Activated naive CD8-positive, alpha-beta T cell treated with anti-CD3 and anti-CD28 coated beads, Interleukin-2, amount 10 ng/mL, durations not matched to agents 7 days and 5 days (primary cell): ENCODE measurements around the gene GMPR. TPM values are rescaled to one million over a fixed set of nuclear protein-coding genes. Genes with fewer than 3 reads are reported as not detected.
A peak's percentile ranks its signal among the peaks of the same experiment; 100 is the strongest.

ENCODE experiments used
- ATAC-seq: fragments of 150-1000 bp; cut with Tn5 transposase; one replicate; pipeline ENCODE4 v1.10.0; 2021; ENCODE audit warnings: low read depth, moderate library complexity
- POLR2A ChIA-PET: fragments of 350-600 bp; sonication (Branson Sonifier 250); formaldehyde crosslinking; loops from one replicate; lab custom pipeline; 2021; ENCODE audit warnings: antibody characterized with exemption; lab: Charles Lee
- DNase-seq: peaks from one replicate; pipeline ENCODE4 v3.0.0; 2021
- H3K27ac Mint-ChIP-seq: one replicate; pipeline ENCODE4 v1.8.0; 2022; ENCODE audit warnings: mild to moderate bottlenecking, mixed read lengths
- H3K27me3 Mint-ChIP-seq: one replicate; pipeline ENCODE4 v1.8.0; 2022; ENCODE audit warnings: mild to moderate bottlenecking, moderate library complexity, mixed read lengths
- H3K36me3 Mint-ChIP-seq: one replicate; pipeline ENCODE4 v1.8.0; 2021; ENCODE audit warnings: mild to moderate bottlenecking, mixed read lengths
- H3K4me1 Mint-ChIP-seq: one replicate; pipeline ENCODE4 v1.8.0; 2021; ENCODE audit warnings: mixed read lengths
- H3K4me3 Mint-ChIP-seq: one replicate; pipeline ENCODE4 v1.8.0; 2022; ENCODE audit warnings: mild to moderate bottlenecking, moderate library complexity, mixed read lengths
- H3K9me3 Mint-ChIP-seq: one replicate; pipeline ENCODE4 v1.8.0; 2021; ENCODE audit warnings: mixed read lengths
- total RNA-seq, 2 experiments: library from RNA; stranded (reverse); gene quantifications; one replicate each; pipeline ENCODE4 v1.2.3, GENCODE V29; 2021

GMPR gene
- total RNA-seq, 2 experiments from 2014 or later = 11.0 to 14.0 TPM

DNA sequence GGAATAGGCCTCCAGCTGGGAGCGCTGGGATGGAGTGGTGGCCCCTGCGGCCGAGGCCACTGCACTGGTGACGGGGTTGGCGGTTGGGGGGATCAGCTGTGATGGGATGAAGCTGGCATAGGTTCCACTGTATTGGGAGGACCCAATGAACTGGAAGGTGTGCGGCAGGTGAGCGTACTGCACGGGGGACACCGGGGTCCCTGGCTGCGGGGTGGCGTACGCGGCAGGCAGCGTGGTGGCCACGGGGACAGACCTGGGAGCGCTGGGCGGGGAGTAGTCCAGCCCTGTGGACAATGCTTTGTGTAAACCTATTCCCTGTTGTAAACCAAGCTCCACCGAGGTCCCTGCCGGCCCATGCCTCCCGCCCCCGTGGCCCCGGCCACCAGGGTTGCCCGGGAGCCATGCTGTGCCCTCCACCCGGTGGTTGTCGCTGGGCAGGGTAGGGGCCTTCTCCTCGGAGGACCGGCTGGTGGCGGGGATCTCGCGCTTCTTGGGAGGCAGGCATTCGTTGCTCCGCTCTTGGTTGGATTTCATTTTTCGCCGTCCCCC lies 89.5 kb downstream of the GMPR start:
- H3K9me3 Mint-ChIP-seq = peaks cover 1% of the 10 kb centered on the region
- ATAC-seq (no peak), DNase-seq (no peak)
- no peaks in the 10 kb centered on the region for H3K27me3 Mint-ChIP-seq
- H3K4me1 Mint-ChIP-seq = peaks cover 16% of the 10 kb centered on the region
- H3K4me3 Mint-ChIP-seq = no peak overlapping the region
- H3K36me3 Mint-ChIP-seq = peaks cover 17% of the 10 kb centered on the region
- POLR2A ChIA-PET = no interaction called here
- no peak overlapping the region for H3K27ac Mint-ChIP-seq

GRCh38 chr6:16329233-16329632 lies 90.8 kb downstream of the GMPR start:
- POLR2A ChIA-PET = no interaction called here
- no peak for ATAC-seq
- peaks cover 17% of the 10 kb centered on the region for H3K36me3 Mint-ChIP-seq
- no peaks in the 10 kb centered on the region for H3K27me3 Mint-ChIP-seq
- H3K9me3 Mint-ChIP-seq = peaks cover 1% of the 10 kb centered on the region
- DNase-seq = no peak
- H3K4me1 Mint-ChIP-seq = peaks cover 10% of the 10 kb centered on the region
- no peak overlapping the region for H3K4me3 Mint-ChIP-seq
- no peak overlapping the region for H3K27ac Mint-ChIP-seq

DNA sequence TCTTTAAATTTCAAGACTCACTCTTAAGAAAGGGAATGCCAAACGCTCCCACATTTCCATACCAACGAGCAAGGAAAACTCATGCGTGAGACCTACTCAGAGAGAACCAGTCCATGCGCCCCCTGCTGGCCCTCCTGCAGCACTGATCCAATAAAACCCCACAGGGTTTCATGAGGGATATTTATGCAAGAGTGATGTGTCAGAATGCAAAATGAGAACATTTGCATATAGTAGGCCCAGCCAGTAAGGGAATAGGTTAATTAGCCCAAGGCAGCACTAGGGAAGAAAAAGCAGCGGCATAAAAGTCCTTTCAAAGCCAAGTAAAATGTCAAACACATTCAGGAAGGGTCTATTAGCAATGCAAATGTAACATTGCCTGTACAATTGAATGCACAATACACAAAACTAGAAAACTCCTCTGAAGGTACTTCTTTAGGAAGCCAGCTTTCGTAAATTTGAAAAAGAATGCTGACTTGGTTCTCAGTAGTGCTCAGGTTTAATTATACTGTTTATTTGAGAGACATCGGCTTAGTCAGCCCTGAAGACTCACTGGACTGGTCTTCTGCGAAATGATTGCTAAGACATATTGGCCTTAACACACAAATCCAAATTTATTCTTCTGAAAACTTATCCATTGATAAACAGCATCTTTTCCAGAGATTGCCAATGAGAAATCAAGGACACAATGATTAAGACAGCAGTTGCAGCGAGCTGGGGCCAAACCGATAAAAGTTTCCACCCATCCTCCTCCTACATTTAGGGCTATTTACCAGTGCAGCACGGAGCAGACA lies 93.2 kb downstream of the GMPR start:
- POLR2A ChIA-PET = interaction anchor here (0.5 to 1.9 kb wide), 4 partner anchors 9 to 432 kb away, joined by 3 to 11 read pairs (median 5); partner anchors contain the start of gene ATXN1
- peak; percentile 44 for ATAC-seq

DNA sequence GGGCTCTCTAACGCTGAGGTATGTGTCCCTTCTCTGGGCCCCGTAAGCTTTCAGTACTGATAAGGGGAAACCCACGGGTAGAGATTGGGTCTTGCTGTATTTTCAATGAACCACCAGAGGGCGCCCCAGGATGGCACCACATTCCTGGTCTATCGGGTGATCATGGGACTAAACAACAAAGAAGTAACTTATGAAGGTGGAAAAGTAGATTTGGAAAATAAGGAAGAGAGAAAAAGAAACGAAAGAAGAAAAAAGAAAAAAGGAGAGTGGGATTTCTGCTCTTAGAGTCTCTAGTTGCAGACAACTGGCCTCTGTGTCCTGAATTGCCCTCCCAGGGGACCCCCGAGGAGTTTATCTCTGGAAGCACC lies 93.8 kb downstream of the GMPR start:
- Mint-ChIP-seq H3K27me3 (no peaks in the 10 kb centered on the region), H3K36me3 (no peaks in the 10 kb centered on the region), H3K27ac (no peak overlapping the region), H3K4me1 (no peaks in the 10 kb centered on the region), H3K4me3 (no peak overlapping the region), H3K9me3 (no peaks in the 10 kb centered on the region)
- POLR2A ChIA-PET = interaction anchor here (0.5 to 1.9 kb wide), 4 partner anchors 10 to 431 kb away, joined by 3 to 11 read pairs (median 5); partner anchors contain the start of gene ATXN1
- ATAC-seq (peak; percentile 91), DNase-seq (peak; percentile 71)

More for the DNA sequence above, 93.2 kb downstream of the GMPR start:
- peak; percentile 69 for DNase-seq
- no peaks in the 10 kb centered on the region for H3K4me1 Mint-ChIP-seq
- no peak overlapping the region for H3K27ac Mint-ChIP-seq
- no peak overlapping the region for H3K4me3 Mint-ChIP-seq
- peaks cover 3% of the 10 kb centered on the region for H3K36me3 Mint-ChIP-seq
- no peaks in the 10 kb centered on the region for H3K9me3 Mint-ChIP-seq
- no peaks in the 10 kb centered on the region for H3K27me3 Mint-ChIP-seq

- no peaks in the 10 kb centered on the region for H3K4me1 Mint-ChIP-seq
- POLR2A ChIA-PET = no interaction called here
- no peak for DNase-seq
- H3K4me3 Mint-ChIP-seq = no peak overlapping the region
- no peaks in the 10 kb centered on the region for H3K9me3 Mint-ChIP-seq
- no peaks in the 10 kb centered on the region for H3K36me3 Mint-ChIP-seq
- no peak for ATAC-seq
- no peaks in the 10 kb centered on the region for H3K27me3 Mint-ChIP-seq
- H3K27ac Mint-ChIP-seq = no peak overlapping the region
Observed at GRCh38 chr6:16333580-16333979, 95.2 kb downstream of the GMPR start.

- H3K36me3 Mint-ChIP-seq = no peaks in the 10 kb centered on the region
Observed at GRCh38 chr6:16334671-16335070, 96.3 kb downstream of the GMPR start.

GRCh38 chr6:16335176-16335575 lies 96.8 kb downstream of the GMPR start:
- DNase-seq = no peak
- Mint-ChIP-seq H3K36me3 (no peaks in the 10 kb centered on the region), H3K9me3 (no peaks in the 10 kb centered on the region), H3K27me3 (no peaks in the 10 kb centered on the region), H3K27ac (no peak overlapping the region), H3K4me1 (no peaks in the 10 kb centered on the region), H3K4me3 (no peak overlapping the region)
- ATAC-seq = no peak
- POLR2A ChIA-PET = no interaction called here

More at GRCh38 chr6:16334671-16335070, 96.3 kb downstream of the GMPR start:
- Mint-ChIP-seq H3K4me1 (no peaks in the 10 kb centered on the region), H3K27me3 (no peaks in the 10 kb centered on the region), H3K9me3 (no peaks in the 10 kb centered on the region), H3K27ac (no peak overlapping the region), H3K4me3 (no peak overlapping the region)
- DNase-seq = no peak
- ATAC-seq = no peak
- POLR2A ChIA-PET = no interaction called here

- Mint-ChIP-seq H3K36me3 (no peaks in the 10 kb centered on the region), H3K27ac (no peak overlapping the region), H3K27me3 (no peaks in the 10 kb centered on the region), H3K9me3 (no peaks in the 10 kb centered on the region), H3K4me1 (no peaks in the 10 kb centered on the region), H3K4me3 (no peak overlapping the region)
- ATAC-seq (no peak), DNase-seq (no peak)
- POLR2A ChIA-PET = interaction anchor here (0.9 kb wide), 1 partner anchor 427 kb away, joined by 3 read pairs; no protein-coding TSS in a partner anchor
Observed at GRCh38 chr6:16336056-16336818, 97.8 kb downstream of the GMPR start.

GRCh38 chr6:16336911-16337294 lies 98.5 kb downstream of the GMPR start:
- no peaks in the 10 kb centered on the region for H3K36me3 Mint-ChIP-seq
- ATAC-seq (no peak), DNase-seq (no peak)
- H3K27ac Mint-ChIP-seq = no peak overlapping the region
- POLR2A ChIA-PET = interaction anchor here (0.9 kb wide), 1 partner anchor 426 kb away, joined by 3 read pairs; no protein-coding TSS in a partner anchor
- no peaks in the 10 kb centered on the region for H3K4me1 Mint-ChIP-seq
- H3K9me3 Mint-ChIP-seq = no peaks in the 10 kb centered on the region
- H3K4me3 Mint-ChIP-seq = no peak overlapping the region
- H3K27me3 Mint-ChIP-seq = no peaks in the 10 kb centered on the region

GRCh38 chr6:16337295-16337975 lies 99.0 kb downstream of the GMPR start:
- no peak overlapping the region for H3K27ac Mint-ChIP-seq
- H3K9me3 Mint-ChIP-seq = no peaks in the 10 kb centered on the region
- no peak overlapping the region for H3K4me3 Mint-ChIP-seq
- no peak for ATAC-seq
- H3K4me1 Mint-ChIP-seq = no peaks in the 10 kb centered on the region
- no peaks in the 10 kb centered on the region for H3K27me3 Mint-ChIP-seq
- POLR2A ChIA-PET = interaction anchor here (0.9 kb wide), 1 partner anchor 426 kb away, joined by 3 read pairs; no protein-coding TSS in a partner anchor
- DNase-seq = no peak
- no peaks in the 10 kb centered on the region for H3K36me3 Mint-ChIP-seq

GRCh38 chr6:16338577-16339264 lies 100.3 kb downstream of the GMPR start:
- no peak for ATAC-seq
- Mint-ChIP-seq H3K36me3 (no peaks in the 10 kb centered on the region), H3K4me1 (no peaks in the 10 kb centered on the region), H3K27ac (no peak overlapping the region), H3K9me3 (no peaks in the 10 kb centered on the region), H3K4me3 (no peak overlapping the region), H3K27me3 (no peaks in the 10 kb centered on the region)
- POLR2A ChIA-PET = no interaction called here
- DNase-seq = no peak

DNA sequence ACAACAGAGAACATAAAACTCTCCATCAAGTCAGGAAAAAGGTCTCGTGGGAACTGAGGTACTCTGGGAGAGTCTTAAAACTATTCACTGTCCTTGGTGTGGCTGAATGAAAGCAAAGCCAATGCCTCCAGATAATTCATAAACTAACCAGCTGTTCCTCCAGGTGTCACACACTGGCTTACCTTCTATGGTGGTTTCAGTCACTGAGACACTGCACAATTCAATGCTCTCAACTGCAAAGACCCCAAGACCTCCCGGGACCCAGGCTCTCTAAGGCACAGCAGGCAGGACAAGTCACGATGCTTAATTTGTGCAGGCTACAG lies 100.8 kb downstream of the GMPR start:
- no peaks in the 10 kb centered on the region for H3K36me3 Mint-ChIP-seq
- POLR2A ChIA-PET = no interaction called here
- H3K27me3 Mint-ChIP-seq = no peaks in the 10 kb centered on the region
- no peak overlapping the region for H3K27ac Mint-ChIP-seq
- DNase-seq = no peak
- no peaks in the 10 kb centered on the region for H3K4me1 Mint-ChIP-seq
- ATAC-seq = no peak
- H3K9me3 Mint-ChIP-seq = no peaks in the 10 kb centered on the region
- H3K4me3 Mint-ChIP-seq = no peak overlapping the region

GRCh38 chr6:16343593-16343992 lies 105.2 kb downstream of the GMPR start:
- DNase-seq (no peak), ATAC-seq (no peak)
- POLR2A ChIA-PET = no interaction called here
- H3K4me3 Mint-ChIP-seq = no peak overlapping the region
- no peaks in the 10 kb centered on the region for H3K9me3 Mint-ChIP-seq
- H3K27me3 Mint-ChIP-seq = no peaks in the 10 kb centered on the region
- no peak overlapping the region for H3K27ac Mint-ChIP-seq
- H3K36me3 Mint-ChIP-seq = no peaks in the 10 kb centered on the region
- H3K4me1 Mint-ChIP-seq = no peaks in the 10 kb centered on the region
